Measurements from ENCODE around the gene SUN1.

- TF ChIP-seq FOXA1 (IDR thresholded peaks at IDR 0.05) (no peak), CTCF (IDR thresholded peaks at IDR 0.05; ENCODE audit: low read depth, low read length, missing input control) (no peak), REST (IDR thresholded peaks at IDR 0.05) (no peak), HNF4A (conservative IDR thresholded peaks at IDR 0.05) (no peak), JUND (IDR thresholded peaks at IDR 0.05) (no peak), MAX (IDR thresholded peaks at IDR 0.05) (no peak)
Observed at GRCh38 chr7:918118-918425, 85.8 kb downstream of the SUN1 start.
